MM.1S (cell line): Measurements from ENCODE around the gene IGDCC3.
A peak's percentile ranks its signal among the peaks of the same experiment; 100 is the strongest.

Experiments
- DNase-seq: peaks from one replicate; pipeline ENCODE4 v3.0.0-alpha.2; 2015
- H2AFZ ChIP-seq: fragments of 300-600 bp; sonication (generic); 2 replicates; pipeline ENCODE4 v1.6.0; 2016; ENCODE audit warnings: antibody characterized with exemption, low read length
- H3F3A ChIP-seq: fragments of 300-600 bp; sonication (generic); 2 replicates; pipeline ENCODE4 v1.6.1; 2016; ENCODE audit warnings: mild to moderate bottlenecking, antibody characterized with exemption, low read length, moderate library complexity, mixed read lengths; ENCODE audit not compliant: insufficient read depth
- H3K27ac ChIP-seq: fragments of 300-600 bp; sonication (generic); 2 replicates; pipeline ENCODE4 v1.5.1; 2016; ENCODE audit warnings: mild to moderate bottlenecking, low read length
- H3K27me3 ChIP-seq: fragments of 300-600 bp; sonication (generic); replicated peaks from 2 replicates; pipeline ENCODE4 v1.6.0; 2016; ENCODE audit warnings: low read length; ENCODE audit not compliant: insufficient read depth
- H3K36me3 ChIP-seq: fragments of 300-600 bp; sonication (generic); replicated peaks from 2 replicates; pipeline ENCODE4 v1.6.1; 2016; ENCODE audit warnings: mild to moderate bottlenecking, low read length, mixed read lengths; ENCODE audit not compliant: insufficient read depth
- H3K4me1 ChIP-seq: fragments of 300-600 bp; sonication (generic); 2 replicates; pipeline ENCODE4 v1.6.1; 2016; ENCODE audit warnings: low read length, mixed read lengths
- H3K4me2 ChIP-seq: fragments of 300-600 bp; sonication (generic); 2 replicates; pipeline ENCODE4 v1.6.0; 2016; ENCODE audit warnings: low read depth, low read length
- H3K4me3 ChIP-seq: fragments of 300-600 bp; sonication (generic); 2 replicates; pipeline ENCODE4 v1.5.1; 2016; ENCODE audit warnings: low read length, mixed read lengths
- H3K79me2 ChIP-seq: fragments of 300-600 bp; sonication (generic); 2 replicates; pipeline ENCODE4 v1.6.1; 2016; ENCODE audit warnings: mixed run types, low read length, mixed read lengths
- H3K9ac ChIP-seq: fragments of 300-600 bp; sonication (generic); 2 replicates; pipeline ENCODE4 v1.6.1; 2016; ENCODE audit warnings: low read length, mixed read lengths
- H3K9me2 ChIP-seq: fragments of 300-600 bp; sonication (generic); replicated peaks from 2 replicates; pipeline ENCODE4 v1.6.1; 2016; ENCODE audit warnings: mild to moderate bottlenecking, low read length, mixed read lengths; ENCODE audit not compliant: insufficient read depth
- H3K9me3 ChIP-seq: fragments of 300-600 bp; sonication (generic); replicated peaks from 2 replicates; pipeline ENCODE4 v1.6.1; 2016; ENCODE audit warnings: mild to moderate bottlenecking, low read length, mixed read lengths; ENCODE audit not compliant: insufficient read depth
- H4K20me1 ChIP-seq: fragments of 300-600 bp; sonication (generic); 2 replicates; pipeline ENCODE4 v1.6.1; 2016; ENCODE audit warnings: mild to moderate bottlenecking, low read length, moderate library complexity, mixed read lengths; ENCODE audit not compliant: insufficient read depth
- CTCF ChIP-seq: fragments of 300-600 bp; sonication (generic); IDR thresholded peaks from 2 replicates; pipeline ENCODE4 v1.5.1; 2016; ENCODE audit warnings: antibody characterized with exemption, low read length, mixed read lengths
- EZH2 ChIP-seq: fragments of 300-600 bp; sonication (generic); optimal IDR thresholded peaks from 2 replicates; pipeline ENCODE3; 2017; ENCODE audit warnings: low read depth, mild to moderate bottlenecking, antibody characterized with exemption, low read length, mixed read lengths
- EZH2phosphoT487 ChIP-seq: fragments of 300-600 bp; sonication (generic); IDR thresholded peaks from 2 replicates; pipeline ENCODE4 v1.6.1; 2018; ENCODE audit warnings: antibody characterized with exemption, low read length

Gene IGDCC3

GRCh38 chr15:65423976-65424679 lies 46.3 kb upstream of the IGDCC3 start:
- Histone ChIP-seq H3K9ac (no peak overlapping the region), H3K27ac (no peak overlapping the region), H4K20me1 (no peaks in the 10 kb centered on the region), H2AFZ (no peak overlapping the region), H3K27me3 (peaks cover 40% of the 10 kb centered on the region), H3K36me3 (no peaks in the 10 kb centered on the region), H3F3A (no peaks in the 10 kb centered on the region), H3K9me3 (no peaks in the 10 kb centered on the region), H3K4me1 (peaks cover 5% of the 10 kb centered on the region; the same call in 1 of the 2 replicates), H3K79me2 (no peaks in the 10 kb centered on the region), H3K9me2 (no peaks in the 10 kb centered on the region), H3K4me2 (no peak overlapping the region), H3K4me3 (no peak overlapping the region)
- TF ChIP-seq CTCF = no peak
- no peak for TF ChIP-seq EZH2
- no peak for TF ChIP-seq EZH2phosphoT487
- no peak for DNase-seq

- Histone ChIP-seq H3K27ac (no peak overlapping the region), H2AFZ (no peak overlapping the region), H3K4me2 (no peak overlapping the region), H3F3A (no peaks in the 10 kb centered on the region), H3K36me3 (no peaks in the 10 kb centered on the region), H3K9ac (no peak overlapping the region), H4K20me1 (no peaks in the 10 kb centered on the region), H3K4me1 (peaks cover 5% of the 10 kb centered on the region; the same call in 1 of the 2 replicates), H3K4me3 (no peak overlapping the region), H3K9me3 (no peaks in the 10 kb centered on the region), H3K27me3 (peaks cover 40% of the 10 kb centered on the region), H3K9me2 (no peaks in the 10 kb centered on the region), H3K79me2 (no peaks in the 10 kb centered on the region)
- no peak for DNase-seq
- no peak for TF ChIP-seq CTCF
- TF ChIP-seq EZH2 = no peak
- no peak for TF ChIP-seq EZH2phosphoT487
Observed at GRCh38 chr15:65423150-65423975, 45.6 kb upstream of the IGDCC3 start.

- H3K27ac ChIP-seq = no peak overlapping the region
- no peak for DNase-seq
- no peaks in the 10 kb centered on the region for H4K20me1 ChIP-seq
- peak overlapping the region; percentile 45 for H3K4me3 ChIP-seq
- no peak for TF ChIP-seq EZH2
- no peak for TF ChIP-seq EZH2phosphoT487
- TF ChIP-seq CTCF = no peak
- H3F3A ChIP-seq = no peaks in the 10 kb centered on the region
- H3K4me1 ChIP-seq = peaks cover 5% of the 10 kb centered on the region; the same call in 1 of the 2 replicates
- H2AFZ ChIP-seq = peak overlapping the region; percentile 27
- H3K79me2 ChIP-seq = no peaks in the 10 kb centered on the region
- no peaks in the 10 kb centered on the region for H3K9me3 ChIP-seq
- H3K4me2 ChIP-seq = peak overlapping the region; percentile 88
- H3K36me3 ChIP-seq = no peaks in the 10 kb centered on the region
- H3K9ac ChIP-seq = no peak overlapping the region
- H3K27me3 ChIP-seq = peaks cover 42% of the 10 kb centered on the region
- no peaks in the 10 kb centered on the region for H3K9me2 ChIP-seq
Observed at GRCh38 chr15:65421360-65422215, 43.8 kb upstream of the IGDCC3 start.
